ENCODE measurements around the gene CCDC90B. TPM values are rescaled to one million over a fixed set of nuclear protein-coding genes. Genes with fewer than 3 reads are reported as not detected.

The CCDC90B gene, protein sequence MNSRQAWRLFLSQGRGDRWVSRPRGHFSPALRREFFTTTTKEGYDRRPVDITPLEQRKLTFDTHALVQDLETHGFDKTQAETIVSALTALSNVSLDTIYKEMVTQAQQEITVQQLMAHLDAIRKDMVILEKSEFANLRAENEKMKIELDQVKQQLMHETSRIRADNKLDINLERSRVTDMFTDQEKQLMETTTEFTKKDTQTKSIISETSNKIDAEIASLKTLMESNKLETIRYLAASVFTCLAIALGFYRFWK
- total RNA-seq (2022; extraction: Qiagen RNA extraction; ENCODE audit: low read depth): 55.3 to 87.4 TPM (median 61.0 TPM) in 5 replicates

GRCh38 chr11:83285771-83286528 lies at the start of gene CCDC90B:
TSS of gene CCDC90B (minus strand) at chr11:83286367. CDS start at chr11:83285972, 395 bp downstream.

Other genes with a start within 250 kb of the CCDC90B start
- gene RAB30, start 214.5 kb downstream of the CCDC90B start, total RNA-seq (2022; extraction: Qiagen RNA extraction; ENCODE audit: low read depth): 5.1 to 8.9 TPM (median 6.9 TPM) in 5 replicates
- gene PCF11, start 129.2 kb downstream of the CCDC90B start, total RNA-seq (2022; extraction: Qiagen RNA extraction; ENCODE audit: low read depth): 22.3 to 29.8 TPM (median 26.5 TPM) in 5 replicates
- 6.1 to 11.1 TPM (median 9.2 TPM) in 5 replicates for gene ANKRD42, start 92.7 kb downstream of the CCDC90B start, total RNA-seq (2022; extraction: Qiagen RNA extraction; ENCODE audit: low read depth)